Chondrocyte (in vitro differentiated cells): ENCODE results near the gene IFIT1B. TPM values are rescaled to one million over a fixed set of nuclear protein-coding genes. Genes with fewer than 3 reads are reported as not detected.
"Not testable (repeated sequence)": the region's sequence is repeated elsewhere in the genome, so short reads cannot be mapped to it uniquely, and the experiment has no call there.

Source experiments
- DNase-seq: peaks from one replicate; pipeline ENCODE4 v3.0.0; 2021; ENCODE audit warnings: mixed read lengths, low spot score
- H3K27ac Mint-ChIP-seq: one replicate; pipeline ENCODE4 v1.8.0; 2021; ENCODE audit warnings: mild to moderate bottlenecking, moderate library complexity, mixed read lengths; ENCODE audit not compliant: unreplicated experiment
- H3K27me3 Mint-ChIP-seq: 2 replicates; pipeline ENCODE4 v1.8.0; 2021; ENCODE audit warnings: low read depth, mixed read lengths
- H3K36me3 Mint-ChIP-seq: 2 replicates; pipeline ENCODE4 v1.8.0; 2021; ENCODE audit warnings: low read depth, mixed read lengths
- H3K4me1 Mint-ChIP-seq: 2 replicates; pipeline ENCODE4 v1.8.0; 2021; ENCODE audit warnings: low read depth, mild to moderate bottlenecking, mixed read lengths
- H3K4me3 Mint-ChIP-seq: one replicate; pipeline ENCODE4 v1.8.0; 2021; ENCODE audit warnings: mild to moderate bottlenecking, moderate library complexity, mixed read lengths; ENCODE audit not compliant: unreplicated experiment
- H3K9me3 Mint-ChIP-seq: 2 replicates; pipeline ENCODE4 v1.8.0; 2021; ENCODE audit warnings: low read depth, mixed read lengths
- CTCF ChIP-seq: fragments of 200-600 bp; sonication (generic); IDR thresholded peaks from 2 replicates; pipeline ENCODE4 v1.5.0; 2021; ENCODE audit warnings: antibody characterized with exemption, mild to moderate bottlenecking, moderate library complexity
- total RNA-seq: library from RNA; stranded (reverse); gene quantifications from 3 replicates; pipeline ENCODE4 v1.2.1, GENCODE V29; 2021

Gene IFIT1B
- total RNA-seq, 1 donor from 2014 or later: not detected

GRCh38 chr10:89399956-89400355 is 22.1 kb downstream of the IFIT1B start:
- no peaks in the 10 kb centered on the region for H3K27me3 Mint-ChIP-seq
- H3K27ac Mint-ChIP-seq: no peak overlapping the region
- no peak for TF ChIP-seq CTCF
- DNase-seq: no peak
- peaks cover 9% of the 10 kb centered on the region for H3K4me1 Mint-ChIP-seq
- no peak overlapping the region for H3K4me3 Mint-ChIP-seq
- H3K9me3 Mint-ChIP-seq: no peaks in the 10 kb centered on the region
- H3K36me3 Mint-ChIP-seq: no peaks in the 10 kb centered on the region

GRCh38 chr10:89403043-89403442 is 25.2 kb downstream of the IFIT1B start:
- Mint-ChIP-seq H3K36me3 (peaks cover 2% of the 10 kb centered on the region), H3K4me1 (peaks cover 5% of the 10 kb centered on the region), H3K9me3 (peaks cover 3% of the 10 kb centered on the region), H3K27me3 (no peaks in the 10 kb centered on the region), H3K4me3 (no peak overlapping the region), H3K27ac (no peak overlapping the region)
- TF ChIP-seq CTCF: no peak
- no peak for DNase-seq

GRCh38 chr10:89404104-89405047 is 26.5 kb downstream of the IFIT1B start:
- no peak for DNase-seq
- H3K27ac Mint-ChIP-seq: peak overlapping the region; percentile 14
- peaks cover 3% of the 10 kb centered on the region for H3K9me3 Mint-ChIP-seq
- no peak for TF ChIP-seq CTCF
- H3K27me3 Mint-ChIP-seq: no peaks in the 10 kb centered on the region
- no peaks in the 10 kb centered on the region for H3K4me1 Mint-ChIP-seq
- H3K4me3 Mint-ChIP-seq: no peak overlapping the region
- peaks cover 2% of the 10 kb centered on the region for H3K36me3 Mint-ChIP-seq

- not testable (repeated sequence) for H3K36me3 Mint-ChIP-seq, DNase-seq, H3K27ac Mint-ChIP-seq, H3K9me3 Mint-ChIP-seq, H3K4me1 Mint-ChIP-seq, H3K27me3 Mint-ChIP-seq, H3K4me3 Mint-ChIP-seq
Observed at GRCh38 chr10:89406178-89406577, 28.3 kb downstream of the IFIT1B start.

GRCh38 chr10:89407792-89408191 is 29.9 kb downstream of the IFIT1B start:
- not testable (repeated sequence) for H3K9me3 Mint-ChIP-seq, H3K27ac Mint-ChIP-seq, DNase-seq, H3K4me1 Mint-ChIP-seq, H3K27me3 Mint-ChIP-seq, H3K4me3 Mint-ChIP-seq, H3K36me3 Mint-ChIP-seq

- DNase-seq, H3K4me3 Mint-ChIP-seq, H3K4me1 Mint-ChIP-seq, H3K9me3 Mint-ChIP-seq, H3K36me3 Mint-ChIP-seq, H3K27ac Mint-ChIP-seq, H3K27me3 Mint-ChIP-seq: not testable (repeated sequence)
Observed at GRCh38 chr10:89409282-89409681, 31.4 kb downstream of the IFIT1B start.

GRCh38 chr10:89410551-89410950 is 32.7 kb downstream of the IFIT1B start:
- not testable (repeated sequence) for DNase-seq, H3K36me3 Mint-ChIP-seq, H3K27ac Mint-ChIP-seq, H3K27me3 Mint-ChIP-seq, H3K4me3 Mint-ChIP-seq, H3K9me3 Mint-ChIP-seq
- peaks cover 13% of the 10 kb centered on the region for H3K4me1 Mint-ChIP-seq

GRCh38 chr10:89411135-89411534 is 33.3 kb downstream of the IFIT1B start:
- H3K9me3 Mint-ChIP-seq, H3K27ac Mint-ChIP-seq, H3K36me3 Mint-ChIP-seq, H3K4me3 Mint-ChIP-seq, H3K27me3 Mint-ChIP-seq, DNase-seq: not testable (repeated sequence)
- peaks cover 19% of the 10 kb centered on the region for H3K4me1 Mint-ChIP-seq

GRCh38 chr10:89412276-89412675 is 34.4 kb downstream of the IFIT1B start:
- H3K36me3 Mint-ChIP-seq, DNase-seq, H3K4me3 Mint-ChIP-seq, H3K9me3 Mint-ChIP-seq, H3K27me3 Mint-ChIP-seq, H3K27ac Mint-ChIP-seq: not testable (repeated sequence)
- peaks cover 22% of the 10 kb centered on the region for H3K4me1 Mint-ChIP-seq
